ENCODE data around the gene SRGAP2C. TPM values are rescaled to one million over a fixed set of nuclear protein-coding genes. Genes with fewer than 3 reads are reported as not detected.
"Not testable (repeated sequence)": the region's sequence is repeated elsewhere in the genome, so short reads cannot be mapped to it uniquely, and the experiment has no call there.

Gene SRGAP2C
- total RNA-seq, 1 donor from 2014 or later: 4.9 TPM

GRCh38 chr1:121185140-121185708 lies 449 bp downstream of the SRGAP2C start:
- not testable (repeated sequence) for DNase-seq (ENCODE audit: low spot score)
- ATAC-seq: peak; percentile 16

GRCh38 chr1:121186191-121186590 lies 1.4 kb downstream of the SRGAP2C start:
- DNase-seq (ENCODE audit: low spot score); ATAC-seq: not testable (repeated sequence)

GRCh38 chr1:121187914-121188313 lies 3.1 kb downstream of the SRGAP2C start:
- DNase-seq (ENCODE audit: low spot score); ATAC-seq: not testable (repeated sequence)

GRCh38 chr1:121192512-121192911 lies 7.7 kb downstream of the SRGAP2C start:
- not testable (repeated sequence) for ATAC-seq

GRCh38 chr1:121197095-121197882 lies 12.5 kb downstream of the SRGAP2C start:
- not testable (repeated sequence) for ATAC-seq; DNase-seq (ENCODE audit: low spot score)

More at GRCh38 chr1:121192512-121192911, 7.7 kb downstream of the SRGAP2C start:
- DNase-seq (ENCODE audit: low spot score): not testable (repeated sequence)

GRCh38 chr1:121199763-121200162 lies 15.0 kb downstream of the SRGAP2C start:
- DNase-seq (ENCODE audit: low spot score); ATAC-seq: not testable (repeated sequence)

- not testable (repeated sequence) for DNase-seq (ENCODE audit: low spot score); ATAC-seq
These were observed 15.5 kb downstream of the SRGAP2C start for GRCh38 chr1:121200232-121200631.

GRCh38 chr1:121200985-121201981 lies 16.5 kb downstream of the SRGAP2C start:
- ATAC-seq: peak; percentile 84
- peak; percentile 35 for DNase-seq (ENCODE audit: low spot score)

GRCh38 chr1:121202986-121203385 lies 18.2 kb downstream of the SRGAP2C start:
- DNase-seq (ENCODE audit: low spot score); ATAC-seq: not testable (repeated sequence)

GRCh38 chr1:121205786-121206711 lies 21.3 kb downstream of the SRGAP2C start:
- not testable (repeated sequence) for ATAC-seq; DNase-seq (ENCODE audit: low spot score)

GRCh38 chr1:121207328-121207727 lies 22.6 kb downstream of the SRGAP2C start:
- not testable (repeated sequence) for ATAC-seq; DNase-seq (ENCODE audit: low spot score)

- ATAC-seq; DNase-seq (ENCODE audit: low spot score): not testable (repeated sequence)
These were observed 23.6 kb downstream of the SRGAP2C start for GRCh38 chr1:121208375-121208774.

GRCh38 chr1:121210778-121211177 lies 26.0 kb downstream of the SRGAP2C start:
- not testable (repeated sequence) for DNase-seq (ENCODE audit: low spot score); ATAC-seq

GRCh38 chr1:121213491-121213890 lies 28.7 kb downstream of the SRGAP2C start:
- not testable (repeated sequence) for ATAC-seq; DNase-seq (ENCODE audit: low spot score)

GRCh38 chr1:121214544-121215156 lies 29.9 kb downstream of the SRGAP2C start:
- ATAC-seq: peak; percentile 37
- not testable (repeated sequence) for DNase-seq (ENCODE audit: low spot score)

GRCh38 chr1:121215699-121216417 lies 31.1 kb downstream of the SRGAP2C start:
- ATAC-seq; DNase-seq (ENCODE audit: low spot score): not testable (repeated sequence)

- not testable (repeated sequence) for DNase-seq (ENCODE audit: low spot score); ATAC-seq
These were observed 31.9 kb downstream of the SRGAP2C start for GRCh38 chr1:121216676-121217075.

- ATAC-seq; DNase-seq (ENCODE audit: low spot score): not testable (repeated sequence)
These were observed 37.0 kb downstream of the SRGAP2C start for GRCh38 chr1:121221770-121222169.
